ENCODE measurements around the gene CENPM.

GRCh38 chr22:41951898-41952474, 5.0 kb upstream of the CENPM start, which contains the start of gene SMIM45:
- TF ChIP-seq CTCF (IDR thresholded peaks at IDR 0.05) (no peak), POLR2A (IDR thresholded peaks at IDR 0.05) (no peak)
